ENCODE data around the gene CHGA. TPM values are rescaled to one million over a fixed set of nuclear protein-coding genes. Genes with fewer than 3 reads are reported as not detected.

The CHGA gene
- total and polyA plus RNA-seq, 2 of the 13 experiments (the other 11 are each of a cell fraction or from before 2014, with no cell fraction given) = not detected

- H4K20me1 ChIP-seq (ENCODE audit: insufficient read depth, low read length) = no peaks in the 10 kb centered on the region
- H3K27me3 ChIP-seq (ENCODE audit: control insufficient read depth in 1 of 2, insufficient read depth in 2 of 2, low read length in 2 of 2) = no peaks in the 10 kb centered on the region; a peak in 1 of 5 replicates
- H3K4me2 ChIP-seq (ENCODE audit: low read depth, low read length) = no peak overlapping the region
- intact Hi-C loops (cut with micrococcal nuclease; ENCODE audit: unreplicated experiment) (no loop called here), in situ Hi-C loops (cut with HindIII; ENCODE audit: extremely low pct_ligation_motif_present, low pct_unique_long_range_greater_than_20kb) (no loop called here)
- H3K79me2 ChIP-seq (ENCODE audit: insufficient read depth, low read length) = no peaks in the 10 kb centered on the region
- peaks cover 12% of the 10 kb centered on the region for H3K9me3 ChIP-seq (ENCODE audit: low read length)
- no TSS peak for BruUV-seq (replicated peaks)
- FAIRE-seq (no peak), ATAC-seq (no peak), DNase-seq (ENCODE audit: low spot score) (no peak)
- H3K36me3 ChIP-seq (replicated peaks in 1 of 2; ENCODE audit: control insufficient read depth in 1 of 2, insufficient read depth in 2 of 2, low read length in 2 of 2) = no peaks in the 10 kb centered on the region
- ChIA-PET CTCF (ENCODE audit: low intra/inter-chr PET ratio, low total read pairs) (no interaction called here), POLR2A (no interaction called here)
- H3K9ac ChIP-seq (ENCODE audit: insufficient read depth, low read depth, low read length) = no peak overlapping the region
- no peak overlapping the region for H3K4me3 ChIP-seq (replicated peaks in 1 of 3; ENCODE audit: insufficient read depth in 1 of 3, low read depth in 2 of 3, low read length in 3 of 3)
- no peak overlapping the region for H2AFZ ChIP-seq (ENCODE audit: low read length)
- no peaks in the 10 kb centered on the region for H3K4me1 ChIP-seq (ENCODE audit: insufficient read depth, low read length)
- TF ChIP-seq, protein P1, sequence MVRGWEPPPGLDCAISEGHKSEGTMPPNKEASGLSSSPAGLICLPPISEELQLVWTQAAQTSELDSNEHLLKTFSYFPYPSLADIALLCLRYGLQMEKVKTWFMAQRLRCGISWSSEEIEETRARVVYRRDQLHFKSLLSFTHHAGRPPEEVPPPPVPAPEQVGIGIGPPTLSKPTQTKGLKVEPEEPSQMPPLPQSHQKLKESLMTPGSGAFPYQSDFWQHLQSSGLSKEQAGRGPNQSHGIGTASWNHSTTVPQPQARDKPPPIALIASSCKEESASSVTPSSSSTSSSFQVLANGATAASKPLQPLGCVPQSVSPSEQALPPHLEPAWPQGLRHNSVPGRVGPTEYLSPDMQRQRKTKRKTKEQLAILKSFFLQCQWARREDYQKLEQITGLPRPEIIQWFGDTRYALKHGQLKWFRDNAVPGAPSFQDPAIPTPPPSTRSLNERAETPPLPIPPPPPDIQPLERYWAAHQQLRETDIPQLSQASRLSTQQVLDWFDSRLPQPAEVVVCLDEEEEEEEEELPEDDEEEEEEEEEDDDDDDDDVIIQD (CRISPR knock-in tag; IDR thresholded peaks at IDR 0.05; ENCODE audit: low read depth) = no peak
- TF ChIP-seq ZBTB46 (CRISPR knock-in tag; IDR thresholded peaks at IDR 0.05; ENCODE audit: borderline replicate concordance) (no peak), SP1 (IDR thresholded peaks at IDR 0.05) (no peak), SP1 (CRISPR knock-in tag; IDR thresholded peaks at IDR 0.05) (no peak), ADNP (CRISPR knock-in tag; IDR thresholded peaks at IDR 0.05) (no peak)
- no peak overlapping the region for H3K27ac ChIP-seq (ENCODE audit: extremely low read length, insufficient read depth, low read length)
These were observed 34.1 kb upstream of the CHGA start for GRCh38 chr14:92888896-92889295.
